SK-N-SH treated with all-trans-retinoic acid at 6 μM for 48 hours (cell line): ENCODE data around the gene AAK1.
A peak's percentile ranks its signal among the peaks of the same experiment; 100 is the strongest.

ENCODE experiments used
- ATAC-seq: fragments of 200-7000 bp; cut with Tn5 transposase; 3 replicates; pipeline ENCODE4 v1.9.1; 2020; ENCODE audit warnings: mild to moderate bottlenecking, moderate library complexity
- ARNTL ChIP-seq: fragments of 450-650 bp; formaldehyde crosslinking; IDR thresholded peaks from 2 replicates; pipeline ENCODE4 v1.5.0; 2020; ENCODE audit warnings: low read depth, mild to moderate bottlenecking, moderate library complexity, borderline replicate concordance
- CREB5 ChIP-seq: fragments of 250-450 bp; sonication (Bioruptor Pico); IDR thresholded peaks from 2 replicates; pipeline ENCODE4 v1.5.1; 2020; ENCODE audit warnings: low read depth, mild to moderate bottlenecking, moderate library complexity
- CSDC2 ChIP-seq: fragments of 250-450 bp; sonication (Bioruptor Pico); IDR thresholded peaks from 2 replicates; pipeline ENCODE4 v1.5.0; 2020; ENCODE audit warnings: mild to moderate bottlenecking, moderate library complexity
- CSRNP3 ChIP-seq: fragments of 250-450 bp; sonication (Bioruptor Pico); IDR thresholded peaks from 2 replicates; pipeline ENCODE4 v1.5.1; 2021; ENCODE audit warnings: mild to moderate bottlenecking, moderate library complexity
- ESRRG ChIP-seq: fragments of 250-450 bp; sonication (Bioruptor Pico); IDR thresholded peaks from 2 replicates; pipeline ENCODE4 v1.6.1; 2021; ENCODE audit warnings: mild to moderate bottlenecking
- GLIS3 ChIP-seq: fragments of 250-450 bp; sonication (Bioruptor Pico); IDR thresholded peaks from 2 replicates; pipeline ENCODE4 v1.5.0; 2020; ENCODE audit warnings: mild to moderate bottlenecking, moderate library complexity
- ISL1 ChIP-seq: fragments of 250-450 bp; sonication (Bioruptor Pico); IDR thresholded peaks from 2 replicates; pipeline ENCODE4 v2.1.2; 2022; ENCODE audit warnings: mild to moderate bottlenecking, moderate library complexity
- POU6F1 ChIP-seq: fragments of 250-450 bp; sonication (Bioruptor Pico); IDR thresholded peaks from 2 replicates; pipeline ENCODE4 v1.8.0; 2021; ENCODE audit warnings: low read depth, mild to moderate bottlenecking, moderate library complexity, borderline replicate concordance
- PPARA ChIP-seq: fragments of 250-450 bp; sonication (Bioruptor Pico); IDR thresholded peaks from 2 replicates; pipeline ENCODE4 v1.5.0; 2020; ENCODE audit warnings: mild to moderate bottlenecking, borderline replicate concordance
- RARB ChIP-seq: fragments of 250-450 bp; sonication (Bioruptor Pico); IDR thresholded peaks from 2 replicates; pipeline ENCODE4 v1.8.0; 2021; ENCODE audit warnings: mild to moderate bottlenecking, moderate library complexity
- SNAI2 ChIP-seq: fragments of 250-450 bp; sonication (Bioruptor Pico); IDR thresholded peaks from 2 replicates; pipeline ENCODE4 v1.5.0; 2020; ENCODE audit warnings: mild to moderate bottlenecking, moderate library complexity
- TCF4 ChIP-seq: fragments of 250-450 bp; sonication (Bioruptor Pico); IDR thresholded peaks from 2 replicates; pipeline ENCODE4 v1.8.0; 2021; ENCODE audit warnings: mild to moderate bottlenecking, moderate library complexity, borderline replicate concordance
- TOX ChIP-seq: fragments of 250-450 bp; sonication (Bioruptor Pico); IDR thresholded peaks from 2 replicates; pipeline ENCODE4 v1.8.0; 2021; ENCODE audit warnings: mild to moderate bottlenecking, moderate library complexity, borderline replicate concordance
- TSHZ2 ChIP-seq: fragments of 250-450 bp; sonication (Bioruptor Pico); IDR thresholded peaks from 2 replicates; pipeline ENCODE4 v1.5.0; 2020; ENCODE audit warnings: mild to moderate bottlenecking, moderate library complexity
- ZC3H10 ChIP-seq: fragments of 250-450 bp; sonication (Bioruptor Pico); IDR thresholded peaks from 2 replicates; pipeline ENCODE4 v1.5.1; 2021; ENCODE audit warnings: mild to moderate bottlenecking, moderate library complexity
- ZFP3 ChIP-seq: fragments of 250-450 bp; sonication (Bioruptor Pico); IDR thresholded peaks from 2 replicates; pipeline ENCODE4 v1.5.0; 2020; ENCODE audit warnings: mild to moderate bottlenecking, moderate library complexity
- ZFP30 ChIP-seq: fragments of 450-650 bp; formaldehyde crosslinking; IDR thresholded peaks from 2 replicates; pipeline ENCODE4 v1.5.0; 2022; ENCODE audit warnings: mild to moderate bottlenecking, moderate library complexity
- ZNF565 ChIP-seq: fragments of 450-650 bp; formaldehyde crosslinking; conservative IDR thresholded peaks from 2 replicates; pipeline ENCODE4 v1.5.0; 2020; ENCODE audit warnings: low read depth, mild to moderate bottlenecking, moderate library complexity
- ZNF8 ChIP-seq: fragments of 450-650 bp; formaldehyde crosslinking; IDR thresholded peaks from 2 replicates; pipeline ENCODE4 v1.5.0; 2020; ENCODE audit warnings: mild to moderate bottlenecking, moderate library complexity

The AAK1 gene

GRCh38 chr2:69549421-69549820, 94.1 kb downstream of the AAK1 start:
- ATAC-seq, result peak; percentile 92
- TF ChIP-seq ZNF565 (no peak), TOX (CRISPR knock-in tag) (peak; percentile 13; the same call in 1 of the 2 replicates), CREB5 (CRISPR knock-in tag) (no peak), ISL1 (CRISPR knock-in tag) (peak; percentile 80), GLIS3 (no peak), SNAI2 (CRISPR knock-in tag) (no peak)
- TF ChIP-seq, all 23 proteins: peak for 2

GRCh38 chr2:69547984-69548715, 95.4 kb downstream of the AAK1 start:
- ATAC-seq, result no peak
- TF ChIP-seq TSHZ2 (no peak), ZC3H10 (CRISPR knock-in tag) (no peak), ESRRG (CRISPR knock-in tag) (no peak), CREB5 (CRISPR knock-in tag) (no peak), GLIS3 (no peak), ZFP3 (no peak)

GRCh38 chr2:69546646-69547045, 96.9 kb downstream of the AAK1 start:
- TF ChIP-seq ZFP30 (CRISPR knock-in tag), result no peak
- TF ChIP-seq ZFP3, result no peak
- TF ChIP-seq SNAI2 (CRISPR knock-in tag), result no peak
- TF ChIP-seq ZNF8, result no peak
- TF ChIP-seq GLIS3, result no peak
- TF ChIP-seq CREB5 (CRISPR knock-in tag), result no peak
- TF ChIP-seq CSRNP3, result no peak
- no peak for TF ChIP-seq ZC3H10 (CRISPR knock-in tag)
- no peak for TF ChIP-seq TCF4 (CRISPR knock-in tag)
- TF ChIP-seq ISL1 (CRISPR knock-in tag), result no peak
- TF ChIP-seq TOX (CRISPR knock-in tag), result no peak
- no peak for TF ChIP-seq TSHZ2
- no peak for TF ChIP-seq PPARA (CRISPR knock-in tag)
- no peak for TF ChIP-seq CSDC2 (CRISPR knock-in tag)
- no peak for TF ChIP-seq POU6F1 (CRISPR knock-in tag)
- no peak for TF ChIP-seq RARB (CRISPR knock-in tag)
- no peak for TF ChIP-seq ARNTL
- TF ChIP-seq ESRRG (CRISPR knock-in tag), result no peak
- no peak for ATAC-seq
